BJ (cell line): ENCODE data around the gene PI4KB. TPM values are rescaled to one million over a fixed set of nuclear protein-coding genes. Genes with fewer than 3 reads are reported as not detected.

Source experiments
- CTCF ChIA-PET: fragments of 350-600 bp; formaldehyde crosslinking; extraction: SDS; loops from one replicate; lab custom pipeline; 2021; ENCODE audit warnings: antibody characterized with exemption, inconsistent platforms; lab: Yijun Ruan, JAX
- POLR2A ChIA-PET: fragments of 300-600 bp; sonication (Branson Sonifier 250); formaldehyde crosslinking; extraction: SDS; loops from one replicate; lab custom pipeline; 2021; ENCODE audit warnings: antibody characterized with exemption; lab: Charles Lee
- DNase-seq: peaks from one replicate; pipeline ENCODE4 v3.0.0-alpha.2; 2011; ENCODE audit warnings: low read depth
- H3K27me3 ChIP-seq: 2 replicates; pipeline ENCODE4 v1.6.0; 2011; ENCODE audit warnings: low read length; ENCODE audit not compliant: control insufficient read depth, insufficient read depth
- H3K36me3 ChIP-seq: 2 replicates; pipeline ENCODE4 v1.5.1; 2011; ENCODE audit warnings: low read length; ENCODE audit not compliant: control insufficient read depth, insufficient read depth
- H3K4me3 ChIP-seq: 2 replicates; pipeline ENCODE4 v1.5.1; 2011; ENCODE audit warnings: low read depth, mild to moderate bottlenecking, control low read depth, low read length
- polyA plus RNA-seq: library from polyadenylated mRNA; depleted of rRNA; stranded (reverse); fragments of >200 nt; gene quantifications from 2 replicates; pipeline ENCODE4 v1.2.3, GENCODE V29; 2011
- TF ChIP-seq, protein P1 (sequence below): IDR thresholded peaks from 2 replicates; pipeline ENCODE4 v1.5.1; 2011; ENCODE audit warnings: low read depth, mild to moderate bottlenecking, control low read depth, inconsistent platforms, low read length, moderate library complexity; ENCODE audit not compliant: insufficient read depth

Gene PI4KB
- polyA plus RNA-seq, 1 experiment: 98.2 TPM

DNA sequence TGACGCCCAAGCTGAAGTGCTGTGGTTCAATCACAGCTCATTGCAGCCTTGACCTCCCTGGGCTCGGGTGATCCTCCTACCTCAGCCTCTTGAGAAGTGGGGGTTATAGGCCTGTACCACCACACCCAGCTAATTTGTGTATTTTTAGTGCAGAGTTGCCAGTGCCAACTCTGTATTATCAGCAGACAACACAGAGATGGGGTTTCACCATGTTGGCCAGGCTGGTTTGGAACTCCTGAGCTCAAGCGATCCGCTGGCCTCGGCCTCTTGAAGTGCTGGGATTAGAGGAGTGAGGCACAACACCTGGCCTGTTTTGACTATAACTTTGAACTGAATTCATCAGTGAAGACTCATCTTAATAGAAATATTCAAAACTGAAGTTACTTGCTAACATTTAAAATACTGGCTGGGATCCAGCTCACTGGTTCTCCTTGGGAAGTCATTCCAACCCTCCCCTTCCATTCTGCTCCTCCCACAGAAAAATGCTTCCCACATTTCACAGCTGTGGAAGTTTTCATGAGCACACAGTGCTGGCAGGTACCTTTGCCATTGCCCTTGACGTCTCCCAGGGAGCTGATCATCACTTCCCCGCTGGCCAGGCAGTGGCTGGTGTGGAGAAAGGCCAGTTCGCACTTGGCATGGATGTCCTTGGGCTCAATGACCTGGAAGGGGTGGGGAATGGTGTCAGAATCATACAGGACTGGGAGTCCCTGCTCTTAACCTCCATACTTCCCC lies 40.6 kb upstream of the PI4KB start:
- Histone ChIP-seq H3K4me3 (no peak overlapping the region), H3K27me3 (no peaks in the 10 kb centered on the region), H3K36me3 (peaks cover 7% of the 10 kb centered on the region; the same call in 1 of the 2 replicates)
- DNase-seq: no peak
- TF ChIP-seq, protein P1, sequence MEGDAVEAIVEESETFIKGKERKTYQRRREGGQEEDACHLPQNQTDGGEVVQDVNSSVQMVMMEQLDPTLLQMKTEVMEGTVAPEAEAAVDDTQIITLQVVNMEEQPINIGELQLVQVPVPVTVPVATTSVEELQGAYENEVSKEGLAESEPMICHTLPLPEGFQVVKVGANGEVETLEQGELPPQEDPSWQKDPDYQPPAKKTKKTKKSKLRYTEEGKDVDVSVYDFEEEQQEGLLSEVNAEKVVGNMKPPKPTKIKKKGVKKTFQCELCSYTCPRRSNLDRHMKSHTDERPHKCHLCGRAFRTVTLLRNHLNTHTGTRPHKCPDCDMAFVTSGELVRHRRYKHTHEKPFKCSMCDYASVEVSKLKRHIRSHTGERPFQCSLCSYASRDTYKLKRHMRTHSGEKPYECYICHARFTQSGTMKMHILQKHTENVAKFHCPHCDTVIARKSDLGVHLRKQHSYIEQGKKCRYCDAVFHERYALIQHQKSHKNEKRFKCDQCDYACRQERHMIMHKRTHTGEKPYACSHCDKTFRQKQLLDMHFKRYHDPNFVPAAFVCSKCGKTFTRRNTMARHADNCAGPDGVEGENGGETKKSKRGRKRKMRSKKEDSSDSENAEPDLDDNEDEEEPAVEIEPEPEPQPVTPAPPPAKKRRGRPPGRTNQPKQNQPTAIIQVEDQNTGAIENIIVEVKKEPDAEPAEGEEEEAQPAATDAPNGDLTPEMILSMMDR: no peak
- CTCF ChIA-PET: interaction anchor here (0.8 kb wide), 1 partner anchor 27 kb away, joined by 3 read pairs; no protein-coding TSS in a partner anchor
- POLR2A ChIA-PET: no interaction called here

DNA sequence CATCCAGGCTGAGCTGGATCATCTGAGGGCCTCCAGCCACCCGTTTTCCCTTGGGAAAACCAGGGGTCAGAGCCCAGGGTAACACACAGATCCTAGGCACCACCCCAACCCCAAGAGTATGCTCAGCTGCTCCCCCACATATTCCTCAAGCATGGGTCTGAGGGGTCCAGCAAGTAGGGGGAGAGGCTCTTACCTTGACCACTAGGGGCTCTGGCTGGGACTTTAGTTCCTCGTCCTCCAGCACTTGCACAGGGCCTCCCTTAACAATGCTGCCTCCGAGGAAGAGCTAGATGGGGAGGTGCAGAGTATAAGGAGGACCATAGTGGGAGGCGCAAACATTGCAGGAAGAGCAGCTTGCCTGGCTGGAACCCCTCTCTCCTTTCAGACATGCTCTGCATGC lies 37.8 kb upstream of the PI4KB start:
- H3K36me3 ChIP-seq: peaks cover 7% of the 10 kb centered on the region; the same call in 1 of the 2 replicates
- no peak overlapping the region for H3K4me3 ChIP-seq
- no peaks in the 10 kb centered on the region for H3K27me3 ChIP-seq
- ChIA-PET CTCF (interaction anchor here (1.2 to 1.9 kb wide), 2 partner anchors 10 to 64 kb away, joined by 4 to 7 read pairs; no protein-coding TSS in a partner anchor), POLR2A (no interaction called here)
- DNase-seq: no peak
- TF ChIP-seq, protein P1: no peak

DNA sequence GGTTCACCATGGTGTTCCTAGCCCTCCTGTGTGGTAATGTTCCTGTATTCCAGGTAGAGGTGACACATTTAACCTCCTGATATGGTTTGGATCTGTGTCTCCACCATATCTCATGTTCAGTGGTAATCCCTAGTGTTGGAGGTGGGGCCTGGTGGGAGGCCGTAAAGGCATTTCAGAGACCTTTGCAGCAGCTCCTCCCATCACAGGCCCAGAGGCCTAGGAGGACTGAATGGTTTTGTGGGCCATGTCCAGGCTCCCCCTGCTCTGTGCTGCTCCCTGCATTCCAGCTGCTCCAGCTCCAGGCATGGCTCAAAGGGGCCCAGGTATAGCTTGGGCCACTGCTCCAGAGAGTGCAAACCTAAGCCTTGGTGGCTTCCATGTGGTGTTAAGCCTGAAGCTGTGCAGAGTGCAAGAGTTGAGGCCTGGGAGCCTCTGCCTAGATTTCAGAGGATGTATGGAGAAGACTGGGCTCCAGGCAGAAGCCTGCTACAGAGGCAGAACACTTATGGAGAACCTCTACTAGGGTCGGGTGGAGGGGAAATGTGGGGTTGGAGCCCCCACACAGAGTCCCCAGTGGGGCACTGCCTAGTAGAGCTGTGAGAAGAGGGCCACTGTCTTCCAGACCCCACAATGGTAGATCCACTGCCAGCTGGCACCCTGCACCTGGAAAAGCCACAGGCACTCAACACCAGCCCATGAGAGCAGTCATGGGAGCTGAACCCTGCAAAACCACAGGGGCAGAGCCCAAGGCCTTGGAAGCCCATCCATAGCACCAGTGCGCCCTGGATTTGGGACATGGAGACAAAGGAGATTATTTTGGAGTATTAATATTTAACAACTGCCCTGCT lies 35.3 kb upstream of the PI4KB start:
- TF ChIP-seq, protein P1: no peak
- H3K27me3 ChIP-seq: no peaks in the 10 kb centered on the region
- H3K36me3 ChIP-seq: peaks cover 4% of the 10 kb centered on the region; the same call in 1 of the 2 replicates
- POLR2A ChIA-PET: no interaction called here
- DNase-seq: no peak
- H3K4me3 ChIP-seq: no peak overlapping the region
- CTCF ChIA-PET: no interaction called here

DNA sequence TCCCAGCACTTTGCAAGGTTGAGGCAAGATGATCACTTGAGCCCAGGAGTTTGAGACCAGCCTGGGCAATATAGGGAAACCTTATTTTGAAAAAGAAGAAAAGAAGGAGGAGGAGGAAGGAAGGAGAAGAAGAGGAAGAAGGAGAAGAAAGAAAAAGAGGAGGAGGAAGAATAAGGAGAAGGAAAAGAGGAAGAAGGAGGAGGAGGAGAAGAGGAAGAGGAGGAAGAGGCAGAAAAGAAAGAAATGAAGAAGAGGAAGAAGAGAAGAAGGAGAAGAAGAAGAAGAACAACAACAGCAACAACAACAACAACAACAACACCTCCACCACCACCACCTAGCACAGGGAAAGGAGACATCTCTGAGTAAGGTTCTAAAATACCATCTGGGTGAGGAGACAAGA lies 34.7 kb upstream of the PI4KB start:
- Histone ChIP-seq H3K36me3 (peaks cover 4% of the 10 kb centered on the region; the same call in 1 of the 2 replicates), H3K4me3 (no peak overlapping the region), H3K27me3 (no peaks in the 10 kb centered on the region)
- TF ChIP-seq, protein P1: no peak
- ChIA-PET POLR2A (no interaction called here), CTCF (no interaction called here)
- no peak for DNase-seq

DNA sequence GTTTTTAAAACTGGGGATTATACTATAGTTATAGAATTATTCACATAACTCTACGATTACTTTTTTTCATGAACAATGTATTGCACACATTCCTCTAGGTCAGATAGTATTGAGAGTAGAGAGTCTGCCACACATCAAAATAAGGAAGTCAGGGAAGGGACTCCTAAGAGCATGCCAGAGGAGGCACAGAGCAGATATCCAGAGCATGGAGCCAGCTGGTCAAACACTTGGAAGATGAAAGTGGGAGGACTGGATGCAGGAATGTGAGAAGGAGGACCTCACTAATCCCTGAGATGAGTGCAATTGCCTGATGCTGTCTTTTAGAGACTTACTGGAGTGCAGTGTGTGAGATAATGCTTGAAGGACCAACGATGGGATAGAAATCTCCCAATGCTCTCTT lies 29.5 kb upstream of the PI4KB start:
- CTCF ChIA-PET: interaction anchor here (1.6 to 2.4 kb wide), 3 partner anchors 9 to 56 kb away, joined by 5 to 7 read pairs (median 7); no protein-coding TSS in a partner anchor
- H3K4me3 ChIP-seq: no peak overlapping the region
- TF ChIP-seq, protein P1: no peak
- no peak for DNase-seq
- H3K36me3 ChIP-seq: no peaks in the 10 kb centered on the region
- no peaks in the 10 kb centered on the region for H3K27me3 ChIP-seq
- POLR2A ChIA-PET: no interaction called here
